HG02678 (cell line): ENCODE data around the gene GSAP.
"Not testable (repeated sequence)": the region's sequence is repeated elsewhere in the genome, so short reads cannot be mapped to it uniquely, and the experiment has no call there.

Source experiments
- ATAC-seq: cut with Tn5 transposase; IDR thresholded peaks from one replicate; pipeline ENCODE4 v1.9.1; 2021; ENCODE audit warnings: mild to moderate bottlenecking, moderate library complexity; ENCODE audit not compliant: unreplicated experiment

The GSAP gene

GRCh38 chr7:77360969-77361368 lies 55.2 kb downstream of the GSAP start:
- ATAC-seq: no peak

DNA sequence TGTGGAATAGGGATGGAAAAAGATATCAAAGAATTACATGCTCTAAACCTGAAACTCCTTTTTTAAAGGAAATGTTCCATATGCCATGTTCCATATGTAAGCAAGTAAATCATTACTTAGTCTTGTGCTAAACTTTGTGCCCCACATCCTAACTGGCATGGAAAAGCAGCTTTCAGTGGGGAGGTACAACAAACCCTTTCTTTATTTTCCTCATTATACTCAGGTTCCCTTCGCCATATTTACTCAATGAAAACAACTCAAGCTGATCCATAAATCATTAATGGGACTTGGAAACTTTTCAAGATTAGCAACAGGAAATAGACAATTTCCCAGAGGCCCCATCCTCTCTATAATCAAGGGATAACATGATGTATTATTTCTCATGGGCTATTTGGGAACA lies 56.0 kb downstream of the GSAP start:
- no peak for ATAC-seq

- no peak for ATAC-seq
Measured at GRCh38 chr7:77359599-77359998, 56.5 kb downstream of the GSAP start.

GRCh38 chr7:77354914-77355313 lies 61.2 kb downstream of the GSAP start:
- no peak for ATAC-seq

- no peak for ATAC-seq
Measured at GRCh38 chr7:77354484-77354883, 61.7 kb downstream of the GSAP start.

DNA sequence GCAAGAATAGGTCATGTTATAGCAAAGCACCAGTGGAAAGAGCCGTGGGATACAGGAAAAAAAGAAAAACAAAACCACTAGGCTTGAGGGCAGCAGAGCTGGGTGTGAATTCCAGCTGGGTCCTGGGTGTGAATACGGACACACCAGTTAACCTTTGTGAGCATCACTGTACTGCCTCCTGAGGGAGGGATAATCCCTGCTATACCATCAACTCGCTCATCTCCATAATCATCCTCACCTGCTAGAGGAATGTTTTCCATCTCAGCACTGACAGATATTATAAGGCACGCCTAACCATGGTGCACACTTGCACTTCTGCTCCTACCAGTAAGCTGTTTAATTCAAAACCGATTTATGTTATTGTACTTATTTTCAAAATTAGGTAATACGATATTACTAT lies 62.2 kb downstream of the GSAP start:
- ATAC-seq: no peak

DNA sequence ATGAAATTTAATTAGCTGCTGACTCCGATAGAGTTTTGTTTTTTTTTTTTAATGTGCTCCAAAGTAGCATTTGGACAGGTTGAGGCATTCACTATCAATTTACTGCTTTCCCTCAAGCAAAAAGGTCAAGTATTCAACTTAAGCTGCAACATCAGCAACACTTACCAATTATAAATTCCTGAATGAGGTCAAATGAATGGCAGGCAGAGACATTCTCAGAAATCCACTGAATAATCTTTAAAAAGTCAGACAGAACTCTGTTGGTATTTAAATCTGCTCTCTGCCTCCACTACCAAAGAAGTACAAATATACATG lies 62.8 kb downstream of the GSAP start:
- no peak for ATAC-seq

DNA sequence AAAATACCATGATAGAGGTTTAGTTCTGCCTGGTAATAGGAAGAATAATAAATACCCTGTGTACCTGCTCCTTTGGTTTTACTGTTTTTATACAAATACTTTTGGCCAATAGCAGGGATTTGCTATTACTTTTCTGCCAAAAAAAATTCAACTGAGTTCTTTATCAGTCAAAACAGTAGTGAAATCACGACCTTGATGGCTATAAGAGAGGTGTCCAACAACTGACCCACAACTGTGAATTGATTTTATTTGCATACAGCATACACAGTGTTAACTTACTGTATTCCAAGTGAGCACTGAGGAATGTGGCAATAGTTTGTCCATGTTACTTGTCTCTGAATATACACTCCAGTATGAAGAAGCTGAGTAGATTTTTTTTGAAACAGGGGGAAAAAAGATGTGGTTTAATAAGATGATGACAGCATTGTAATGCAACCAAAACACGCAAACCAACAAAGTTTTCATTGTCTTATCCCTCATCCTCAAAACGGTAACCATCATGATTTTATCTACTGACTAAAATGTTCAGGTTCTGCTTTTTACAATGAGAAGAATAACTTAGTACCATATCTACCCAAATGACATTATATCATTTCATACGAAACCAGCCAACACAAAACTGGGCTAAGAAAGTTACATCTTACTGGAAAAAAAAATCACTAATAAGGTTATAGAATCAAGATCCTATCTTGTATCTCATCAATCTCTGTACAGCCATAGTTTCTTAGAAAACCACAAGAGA lies 63.3 kb downstream of the GSAP start:
- no peak for ATAC-seq

DNA sequence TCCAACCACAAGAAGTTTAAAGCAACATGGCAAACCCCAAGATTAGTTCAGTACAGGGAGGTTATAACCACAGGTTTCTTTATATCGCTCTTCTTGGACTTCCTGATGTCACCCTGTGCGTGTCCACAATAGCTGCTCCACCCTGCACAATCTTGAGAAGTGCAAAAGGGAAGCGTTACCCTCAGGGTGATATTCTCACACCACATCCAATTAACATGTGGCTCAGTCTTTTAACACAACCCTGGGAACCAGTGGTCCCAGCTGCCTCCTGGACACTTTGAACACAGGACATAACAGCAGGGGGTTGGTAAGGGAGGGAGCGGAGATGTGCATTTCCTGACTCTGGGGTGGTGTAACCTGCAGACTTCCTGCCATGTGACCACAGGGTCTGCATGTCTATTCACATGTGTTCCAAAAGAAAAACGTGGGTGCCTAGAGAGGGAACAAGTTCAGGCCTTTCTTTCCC lies 64.6 kb downstream of the GSAP start:
- ATAC-seq: peak; percentile 93

- no peak for ATAC-seq
Measured at GRCh38 chr7:77349141-77349540, 67.0 kb downstream of the GSAP start.

GRCh38 chr7:77348371-77348813 lies 67.8 kb downstream of the GSAP start:
- ATAC-seq: no peak

- ATAC-seq: no peak
Measured at GRCh38 chr7:77346441-77346840, 69.7 kb downstream of the GSAP start.

DNA sequence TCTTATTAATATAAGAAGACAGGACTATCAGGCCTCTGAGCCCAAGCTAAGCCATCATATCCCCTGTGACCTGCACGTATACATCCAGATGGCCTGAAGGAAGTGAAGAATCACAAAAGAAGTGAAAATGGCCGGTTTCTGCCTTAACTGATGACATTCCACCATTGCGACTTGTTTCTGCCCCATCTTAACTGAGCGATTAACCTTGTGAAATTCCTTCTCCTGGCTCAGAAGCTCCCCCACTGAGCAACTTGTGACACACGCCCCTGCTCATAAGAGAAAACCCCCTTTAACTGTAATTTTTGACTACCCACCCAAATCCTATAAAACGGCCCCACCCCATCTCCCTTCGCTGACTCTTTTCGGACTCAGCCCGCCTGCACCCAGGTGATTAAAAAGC lies 70.7 kb downstream of the GSAP start:
- not testable (repeated sequence) for ATAC-seq

- ATAC-seq: no peak
Measured at GRCh38 chr7:77339726-77340125, 76.4 kb downstream of the GSAP start.

DNA sequence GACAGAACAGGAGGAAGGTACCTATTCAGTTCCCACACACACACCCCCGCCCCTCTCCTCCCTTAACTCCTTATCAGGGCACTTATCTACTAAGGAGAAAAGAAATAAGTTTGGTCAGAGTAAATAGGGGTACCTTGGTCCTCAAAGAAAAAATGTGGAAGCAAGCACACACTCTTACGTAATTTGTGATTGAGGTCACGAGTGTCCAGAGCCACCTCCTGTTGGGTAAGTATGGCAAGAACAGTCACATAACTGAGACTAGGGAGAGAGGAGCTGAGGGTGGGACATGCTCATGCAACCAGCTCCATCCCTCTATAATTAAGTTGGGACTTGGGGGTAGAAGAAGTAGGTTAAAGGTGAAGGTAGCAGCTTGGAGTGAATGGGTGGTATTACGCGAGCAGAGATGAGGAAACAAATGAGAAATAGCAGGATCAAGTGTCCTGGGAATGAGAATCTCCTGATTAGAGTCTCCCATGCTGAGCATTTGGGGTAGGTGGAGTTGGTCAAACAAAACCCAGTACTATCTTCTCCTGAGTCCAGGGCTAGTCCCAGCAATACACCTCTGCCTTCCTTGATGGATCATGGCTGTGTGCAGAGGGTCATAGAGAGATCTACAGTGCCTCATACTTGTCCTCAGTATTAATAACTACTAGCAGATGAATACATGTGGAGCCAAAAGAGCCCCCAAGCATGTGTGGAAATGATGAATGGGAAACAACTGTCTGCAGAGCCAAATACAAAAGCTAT lies 77.1 kb downstream of the GSAP start:
- ATAC-seq: no peak

- no peak for ATAC-seq
Measured at GRCh38 chr7:77338260-77338659, 77.9 kb downstream of the GSAP start.

DNA sequence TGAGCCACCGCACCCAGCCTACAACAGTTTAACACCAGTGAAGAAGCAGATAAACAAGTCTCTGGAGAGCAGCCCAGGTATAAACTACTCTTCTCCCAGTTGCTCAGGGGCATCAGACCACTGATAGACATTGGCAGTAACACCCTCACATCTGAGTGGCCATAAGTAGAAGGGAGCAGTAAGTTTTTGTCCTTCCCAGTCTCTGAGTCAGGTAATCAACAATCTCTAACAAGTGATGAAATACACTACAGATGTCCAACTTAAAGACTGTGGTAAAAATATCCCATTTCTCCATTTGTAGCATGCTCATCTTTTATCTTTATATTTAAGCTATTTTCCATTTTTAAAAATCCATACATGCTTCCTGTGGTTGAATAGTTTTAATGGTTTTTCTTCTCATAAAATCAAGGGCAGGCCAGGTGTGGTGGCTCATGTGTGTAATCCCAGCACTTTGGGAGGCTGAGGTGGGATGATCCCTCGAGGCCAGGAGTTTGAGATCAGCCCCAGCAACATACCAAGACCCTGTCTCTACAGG lies 78.6 kb downstream of the GSAP start:
- ATAC-seq: no peak

- no peak for ATAC-seq
Measured at GRCh38 chr7:77335581-77335980, 80.6 kb downstream of the GSAP start.

DNA sequence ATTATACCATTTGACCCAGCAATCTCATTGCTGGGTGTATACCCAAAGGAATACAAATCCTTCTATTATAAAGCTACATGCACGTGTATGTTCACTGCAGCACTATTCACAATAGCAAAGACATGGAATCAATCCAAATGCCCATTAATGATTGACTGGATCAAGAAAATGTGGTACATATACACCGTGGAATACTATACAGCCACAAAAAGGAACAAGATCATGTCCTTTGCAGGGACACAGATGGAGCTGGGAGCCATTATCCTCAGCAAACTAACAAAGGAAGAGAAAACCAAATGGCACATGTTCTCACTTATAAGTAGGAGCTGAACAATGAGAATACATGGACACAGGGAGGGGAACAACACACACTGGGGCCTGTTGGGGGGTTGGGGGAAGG lies 82.1 kb downstream of the GSAP start:
- not testable (repeated sequence) for ATAC-seq

DNA sequence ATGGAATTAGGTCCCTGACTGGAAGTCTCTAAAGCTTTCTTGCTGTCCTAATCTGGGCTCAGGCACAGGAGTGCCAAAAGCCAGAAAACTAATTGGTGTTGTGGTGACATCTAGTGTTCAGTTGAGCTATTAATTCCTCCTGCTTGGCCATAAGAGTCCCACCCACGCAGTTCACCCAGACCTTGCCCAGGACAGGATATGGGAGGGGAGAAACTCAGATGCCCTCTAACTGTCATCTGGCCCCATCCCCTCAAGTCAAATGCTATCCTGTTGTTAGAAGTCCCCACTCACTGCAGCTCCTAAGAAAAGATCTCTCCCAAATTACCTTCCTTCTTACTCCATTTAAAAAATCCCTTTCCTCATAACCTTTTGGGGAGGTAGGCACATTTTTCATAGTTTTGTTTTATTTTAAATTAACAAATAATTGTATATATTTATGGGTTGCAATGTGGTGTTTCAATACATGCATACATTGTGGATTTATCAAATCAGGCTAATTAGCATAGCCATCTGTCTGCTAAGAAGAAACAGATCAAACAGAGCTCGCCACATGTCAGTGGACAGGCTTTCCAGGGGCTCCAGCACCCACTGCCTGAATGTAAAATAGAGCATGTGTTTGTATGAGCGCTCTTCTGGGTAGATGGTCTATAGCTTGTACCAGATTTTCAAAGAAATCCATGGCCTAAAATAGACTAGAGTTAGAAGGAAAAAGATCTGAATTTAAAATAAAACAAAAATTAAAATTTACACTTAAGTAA lies 84.0 kb downstream of the GSAP start:
- peak; percentile 85 for ATAC-seq

DNA sequence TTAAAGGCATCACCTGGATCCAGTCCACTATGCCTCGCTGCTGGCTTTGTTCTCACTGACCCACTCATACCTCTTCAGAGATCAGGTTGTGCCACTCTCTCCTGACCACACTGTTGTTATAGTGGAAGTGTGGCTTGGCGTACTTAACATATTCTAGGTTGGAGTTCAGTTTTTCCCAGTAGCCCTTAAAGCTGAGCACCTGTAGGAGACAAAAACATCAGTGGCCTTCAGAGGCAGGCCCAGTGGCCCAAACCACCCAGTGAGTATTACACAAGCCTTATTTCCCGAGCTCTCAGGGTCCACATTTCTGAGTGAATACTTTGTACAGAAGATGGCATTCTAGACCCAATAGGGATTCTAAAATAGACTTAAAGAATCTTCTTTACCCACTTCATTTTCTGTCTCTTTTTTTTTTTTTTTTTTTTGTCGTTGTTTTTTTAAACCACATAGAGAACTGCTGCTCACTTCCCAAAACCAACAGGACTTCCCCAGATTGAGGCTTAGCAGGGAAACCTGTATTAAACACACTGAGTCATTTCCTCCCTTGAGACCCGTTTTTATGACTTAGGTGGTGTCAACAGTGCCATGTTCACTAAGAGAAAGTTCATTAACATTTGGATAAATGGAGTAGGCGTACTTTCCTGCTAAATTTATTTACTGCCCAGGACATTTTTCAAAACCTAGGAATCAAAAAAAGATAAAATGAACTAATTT lies 85.8 kb downstream of the GSAP start:
- ATAC-seq: peak; percentile 54
